ENCODE data around the gene PRKACB.

The PRKACB gene

GRCh38 chr1:84170171-84170570, 26.1 kb downstream of the PRKACB start:
- TF ChIP-seq ZBTB7A (IDR thresholded peaks at IDR 0.05; ENCODE audit: low read depth) (no peak), CEBPB (IDR thresholded peaks at IDR 0.05) (no peak), RAD21 (IDR thresholded peaks at IDR 0.05; ENCODE audit: low read depth) (no peak), CREB1 (IDR thresholded peaks at IDR 0.05; ENCODE audit: low read depth) (no peak), REST (IDR thresholded peaks at IDR 0.05; ENCODE audit: low read depth) (no peak), NFIC (IDR thresholded peaks at IDR 0.05) (no peak), FOXM1 (IDR thresholded peaks at IDR 0.05; ENCODE audit: borderline replicate concordance, low read depth) (no peak), EGR1 (IDR thresholded peaks at IDR 0.05) (no peak), TCF12 (IDR thresholded peaks at IDR 0.05; ENCODE audit: low read depth) (no peak), EP300 (IDR thresholded peaks at IDR 0.05; ENCODE audit: borderline replicate concordance) (no peak)
- TF ChIP-seq, protein P1, sequence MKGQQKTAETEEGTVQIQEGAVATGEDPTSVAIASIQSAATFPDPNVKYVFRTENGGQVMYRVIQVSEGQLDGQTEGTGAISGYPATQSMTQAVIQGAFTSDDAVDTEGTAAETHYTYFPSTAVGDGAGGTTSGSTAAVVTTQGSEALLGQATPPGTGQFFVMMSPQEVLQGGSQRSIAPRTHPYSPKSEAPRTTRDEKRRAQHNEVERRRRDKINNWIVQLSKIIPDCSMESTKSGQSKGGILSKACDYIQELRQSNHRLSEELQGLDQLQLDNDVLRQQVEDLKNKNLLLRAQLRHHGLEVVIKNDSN (IDR thresholded peaks at IDR 0.05) = no peak

- TF ChIP-seq TCF12 (IDR thresholded peaks at IDR 0.05; ENCODE audit: low read depth) (no peak), CEBPB (IDR thresholded peaks at IDR 0.05) (no peak), TAF1 (IDR thresholded peaks at IDR 0.05; ENCODE audit: low read depth) (no peak), EP300 (IDR thresholded peaks at IDR 0.05; ENCODE audit: borderline replicate concordance) (no peak), TEAD4 (IDR thresholded peaks at IDR 0.05) (no peak), YY1 (IDR thresholded peaks at IDR 0.05; ENCODE audit: low read depth) (no peak)
Measured at GRCh38 chr1:84171481-84171880, 27.4 kb downstream of the PRKACB start.

DNA sequence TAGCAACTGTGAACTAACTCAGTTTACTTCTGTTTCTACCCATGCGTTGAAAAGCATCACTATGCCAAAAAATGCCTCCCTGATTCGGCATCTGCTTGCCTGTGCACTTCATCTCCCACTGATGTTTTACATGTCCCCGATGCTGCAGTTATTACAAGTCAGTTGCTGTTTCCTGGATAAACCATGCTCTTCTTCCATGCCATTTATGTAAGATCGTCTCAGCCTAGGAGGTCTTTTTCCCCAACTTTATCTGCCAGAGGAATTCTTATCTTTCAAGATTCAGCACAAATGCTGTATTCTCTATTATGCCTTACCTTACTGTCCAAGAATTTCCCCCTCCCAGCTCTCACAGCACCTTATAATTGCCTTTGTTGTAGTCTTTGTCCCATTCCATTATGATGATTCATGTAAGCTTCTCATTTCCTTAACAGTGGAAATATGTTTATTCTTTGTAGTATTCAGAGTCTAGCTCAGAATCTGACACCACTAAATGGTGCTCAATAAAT, 30.0 kb downstream of the PRKACB start:
- TF ChIP-seq TAF1 (IDR thresholded peaks at IDR 0.05; ENCODE audit: low read depth) (no peak), EP300 (IDR thresholded peaks at IDR 0.05; ENCODE audit: borderline replicate concordance) (peak; percentile 56; the same call in 1 of the 2 replicates), TEAD4 (IDR thresholded peaks at IDR 0.05) (peak; percentile 81), TCF12 (IDR thresholded peaks at IDR 0.05; ENCODE audit: low read depth) (0 out of 2 replicates have a peak, but pooled peaks have one; percentile 27), FOXM1 (IDR thresholded peaks at IDR 0.05; ENCODE audit: borderline replicate concordance, low read depth) (peak; percentile 34; the same call in 1 of the 2 replicates), MAX (IDR thresholded peaks at IDR 0.05) (no peak)
- TF ChIP-seq, protein P1 (IDR thresholded peaks at IDR 0.05) = no peak

GRCh38 chr1:84181350-84182005, 37.4 kb downstream of the PRKACB start:
- TF ChIP-seq YY1 (IDR thresholded peaks at IDR 0.05; ENCODE audit: low read depth) (no peak), CREB1 (IDR thresholded peaks at IDR 0.05; ENCODE audit: low read depth) (no peak)

DNA sequence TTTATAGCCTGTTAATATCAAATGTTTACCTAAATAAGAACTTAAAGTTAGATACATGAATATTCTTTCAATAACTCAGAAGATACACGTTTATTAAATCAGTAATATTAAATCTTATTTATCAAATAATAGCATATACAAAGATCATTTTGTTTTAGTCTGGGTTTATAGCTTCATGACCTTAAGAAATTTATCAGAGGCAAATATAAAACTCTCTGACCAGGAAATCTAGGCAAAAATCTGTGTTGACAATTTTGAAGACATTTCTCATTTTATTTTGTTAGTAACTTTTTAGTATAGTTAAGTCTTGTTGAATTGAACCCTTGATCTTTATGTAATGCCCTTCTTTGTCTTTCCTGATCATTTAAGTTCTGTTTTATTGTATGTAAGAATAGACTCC, 46.4 kb downstream of the PRKACB start:
- TF ChIP-seq NFIC (IDR thresholded peaks at IDR 0.05) = no peak
- no peak for TF ChIP-seq TEAD4 (IDR thresholded peaks at IDR 0.05)

DNA sequence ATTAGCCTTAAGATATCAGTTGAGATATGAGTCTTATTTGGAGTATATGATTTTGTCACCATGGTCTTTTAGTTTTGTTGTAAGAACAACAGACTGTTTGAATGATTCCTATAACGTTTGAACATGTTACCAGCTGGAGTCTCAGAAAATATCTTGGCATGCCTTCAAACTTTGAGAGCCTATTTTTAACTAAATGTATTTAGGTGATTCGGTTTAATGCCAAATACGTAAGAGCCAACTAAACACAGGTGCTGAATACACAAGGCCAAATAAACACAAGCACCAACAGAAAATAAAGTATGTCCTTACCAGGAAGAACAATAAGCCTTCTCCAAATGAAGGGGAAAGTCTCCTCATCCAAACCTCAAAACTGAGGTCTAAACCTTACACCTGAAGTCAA, 48.6 kb downstream of the PRKACB start:
- TF ChIP-seq FOXM1 (IDR thresholded peaks at IDR 0.05; ENCODE audit: borderline replicate concordance, low read depth) (no peak), TCF12 (IDR thresholded peaks at IDR 0.05; ENCODE audit: low read depth) (no peak), EP300 (IDR thresholded peaks at IDR 0.05; ENCODE audit: borderline replicate concordance) (no peak), CEBPB (IDR thresholded peaks at IDR 0.05) (no peak), CREB1 (IDR thresholded peaks at IDR 0.05; ENCODE audit: low read depth) (no peak), YY1 (IDR thresholded peaks at IDR 0.05; ENCODE audit: low read depth) (no peak), MAX (IDR thresholded peaks at IDR 0.05) (no peak), NFIC (IDR thresholded peaks at IDR 0.05) (no peak), TAF1 (IDR thresholded peaks at IDR 0.05; ENCODE audit: low read depth) (no peak), ZBTB7A (IDR thresholded peaks at IDR 0.05; ENCODE audit: low read depth) (no peak), RAD21 (IDR thresholded peaks at IDR 0.05; ENCODE audit: low read depth) (no peak), REST (IDR thresholded peaks at IDR 0.05; ENCODE audit: low read depth) (no peak), TEAD4 (IDR thresholded peaks at IDR 0.05) (no peak)

All from Ishikawa (cell line).